Cardiac fibroblast (primary cell): ENCODE data around the gene NKD1.
A peak's percentile ranks its signal among the peaks of the same experiment; 100 is the strongest.

Experiments
- DNase-seq, 2 donors: peaks; one replicate each; pipeline versions ENCODE4 v3.0.0 to v3.0.0-alpha.2; 2010; ENCODE audit warnings: low read depth in 2 of 2
- H3K4me3 ChIP-seq, 2 donors: replicated peaks in 1 of 2; 1 replicate in 1 of 2; 2 replicates in 1 of 2; pipeline ENCODE4 v1.5.1; 2011; ENCODE audit warnings: low read depth in 2 of 2, low read length in 2 of 2, mild to moderate bottlenecking in 2 of 2, moderate library complexity in 1 of 2
- CTCF ChIP-seq: IDR thresholded peaks from one replicate; pipeline ENCODE4 v1.5.1; 2011; ENCODE audit warnings: low read depth, mild to moderate bottlenecking, low read length, inconsistent platforms

The NKD1 gene

GRCh38 chr16:50673496-50674275, 125.5 kb downstream of the NKD1 start:
- DNase-seq = no peak
- no peak overlapping the region for H3K4me3 ChIP-seq
- TF ChIP-seq CTCF = no peak

- TF ChIP-seq CTCF = no peak
- no peak overlapping the region for H3K4me3 ChIP-seq
- no peak for DNase-seq
Observed at GRCh38 chr16:50674831-50675230, 126.6 kb downstream of the NKD1 start.

GRCh38 chr16:50675686-50676610, 127.8 kb downstream of the NKD1 start:
- no peak overlapping the region for H3K4me3 ChIP-seq
- no peak for TF ChIP-seq CTCF

GRCh38 chr16:50676684-50677225, 128.6 kb downstream of the NKD1 start:
- no peak for TF ChIP-seq CTCF
- no peak for DNase-seq
- no peak overlapping the region for H3K4me3 ChIP-seq

More at GRCh38 chr16:50675686-50676610, 127.8 kb downstream of the NKD1 start:
- no peak for DNase-seq

- peak; percentile 35 for TF ChIP-seq CTCF
- no peak for DNase-seq
- no peak overlapping the region for H3K4me3 ChIP-seq
Observed at GRCh38 chr16:50677351-50677750, 129.2 kb downstream of the NKD1 start.

GRCh38 chr16:50678531-50678930, 130.3 kb downstream of the NKD1 start:
- no peak for TF ChIP-seq CTCF
- DNase-seq = no peak
- no peak overlapping the region for H3K4me3 ChIP-seq
